Ovary (tissue), 3 donors: ENCODE data around the gene PTGES3L.

Source experiments
- EP300 ChIP-seq: sonication (generic); formaldehyde crosslinking; IDR thresholded peaks from one replicate; pipeline ENCODE4 v1.6.1; 2017; ENCODE audit warnings: antibody characterized with exemption
- POLR2A ChIP-seq: fragments of 450-650 bp; IDR thresholded peaks from one replicate; pipeline ENCODE4 v1.6.1; 2017; ENCODE audit warnings: antibody characterized with exemption, mild to moderate bottlenecking, moderate library complexity
- TF ChIP-seq, protein P1 (sequence below), 3 donors: fragments of 450-650 bp in 2 of 3; fragments of 200-600 bp in 1 of 3; IDR thresholded peaks; one replicate each; pipeline versions ENCODE4 v1.5.1 to v1.8.0; 2016 to 2022; ENCODE audit warnings: antibody characterized with exemption in 3 of 3, mild to moderate bottlenecking in 1 of 3
- donor health status: DM: no; HTN: no; CAD: no.

DNA sequence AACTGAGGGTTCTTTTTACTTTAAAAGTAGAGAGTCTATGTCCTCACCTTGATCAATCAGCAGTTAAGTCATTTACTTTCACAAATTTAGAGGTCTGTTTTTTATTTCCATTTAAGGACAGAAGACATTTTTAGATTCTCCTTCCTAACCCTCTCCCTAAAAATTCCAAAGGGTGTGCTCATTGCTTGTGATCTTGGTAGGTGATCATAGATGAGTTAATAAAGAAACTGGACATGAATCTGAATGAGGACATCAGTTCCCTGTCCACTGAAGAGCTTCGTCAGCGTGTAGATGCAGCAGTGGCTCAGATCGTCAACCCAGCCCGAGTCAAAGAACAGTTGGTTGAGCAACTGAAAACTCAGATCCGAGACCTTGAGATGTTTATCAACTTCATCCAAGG is 9.3 kb upstream of the PTGES3L start:
- TF ChIP-seq, protein P1, sequence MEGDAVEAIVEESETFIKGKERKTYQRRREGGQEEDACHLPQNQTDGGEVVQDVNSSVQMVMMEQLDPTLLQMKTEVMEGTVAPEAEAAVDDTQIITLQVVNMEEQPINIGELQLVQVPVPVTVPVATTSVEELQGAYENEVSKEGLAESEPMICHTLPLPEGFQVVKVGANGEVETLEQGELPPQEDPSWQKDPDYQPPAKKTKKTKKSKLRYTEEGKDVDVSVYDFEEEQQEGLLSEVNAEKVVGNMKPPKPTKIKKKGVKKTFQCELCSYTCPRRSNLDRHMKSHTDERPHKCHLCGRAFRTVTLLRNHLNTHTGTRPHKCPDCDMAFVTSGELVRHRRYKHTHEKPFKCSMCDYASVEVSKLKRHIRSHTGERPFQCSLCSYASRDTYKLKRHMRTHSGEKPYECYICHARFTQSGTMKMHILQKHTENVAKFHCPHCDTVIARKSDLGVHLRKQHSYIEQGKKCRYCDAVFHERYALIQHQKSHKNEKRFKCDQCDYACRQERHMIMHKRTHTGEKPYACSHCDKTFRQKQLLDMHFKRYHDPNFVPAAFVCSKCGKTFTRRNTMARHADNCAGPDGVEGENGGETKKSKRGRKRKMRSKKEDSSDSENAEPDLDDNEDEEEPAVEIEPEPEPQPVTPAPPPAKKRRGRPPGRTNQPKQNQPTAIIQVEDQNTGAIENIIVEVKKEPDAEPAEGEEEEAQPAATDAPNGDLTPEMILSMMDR (IDR thresholded peaks at IDR 0.05), result no peak
- TF ChIP-seq POLR2A (no peak), EP300 (no peak)
